ENCODE measurements around the gene IFI27. TPM values are rescaled to one million over a fixed set of nuclear protein-coding genes. Genes with fewer than 3 reads are reported as not detected.
A peak's percentile ranks its signal among the peaks of the same experiment; 100 is the strongest.

Gene IFI27
- total and polyA plus RNA-seq, 2 of the 4 experiments (the other 2 are of a cell fraction), result under 0.01 to 0.60 TPM

GRCh38 chr14:94079891-94080620 lies 30.5 kb upstream of the IFI27 start:
- Histone ChIP-seq H4K8ac (ENCODE audit: low read depth in 2 of 2, low read length in 2 of 2) (peak overlapping the region; percentile 39 to 43; a peak in 3 of 4 replicates), H2BK15ac (ENCODE audit: low read depth, low read length) (no peak overlapping the region), H3K4me1 (ENCODE audit: control insufficient read depth, insufficient read depth, low read length) (peaks cover 6% of the 10 kb centered on the region), H2AK9ac (replicated peaks; ENCODE audit: low read depth, low read length, poor library complexity) (peak overlapping the region; percentile 58), H2BK5ac (ENCODE audit: low read depth, low read length, poor library complexity, severe bottlenecking) (peak overlapping the region; percentile 38), H3K4ac (ENCODE audit: low read depth, low read length) (peak overlapping the region; percentile 17), H3K36me3 (ENCODE audit: control insufficient read depth, insufficient read depth, low read length) (peaks cover 15% of the 10 kb centered on the region), H3K4me2 (ENCODE audit: low read depth, low read length) (peak overlapping the region; percentile 99), H2BK120ac (ENCODE audit: low read depth, low read length) (no peak overlapping the region), H3K9ac (ENCODE audit: low read depth, low read length) (peak overlapping the region; percentile 84), H3K79me1 (ENCODE audit: low read depth in 1 of 2, low read length in 2 of 2) (peaks cover 22 to 50% of the 10 kb centered on the region in 2 experiments), H2AFZ (replicated peaks; ENCODE audit: low read length, poor library complexity) (peak overlapping the region; percentile 91), H4K20me1 (ENCODE audit: insufficient read depth, low read length) (peaks cover 32% of the 10 kb centered on the region), H3K9me3 (ENCODE audit: control insufficient read depth, insufficient read depth, low read length) (no peaks in the 10 kb centered on the region), H2BK20ac (ENCODE audit: low read depth, low read length) (no peak overlapping the region), H4K5ac (ENCODE audit: low read depth, low read length) (peak overlapping the region; percentile 77), H2AK5ac (ENCODE audit: low read depth, low read length) (no peak overlapping the region; the same call in 1 of the 2 replicates), H3K18ac (ENCODE audit: low read depth, low read length) (peak overlapping the region; percentile 77), H3K27me3 (ENCODE audit: control insufficient read depth, insufficient read depth, low read length) (no peaks in the 10 kb centered on the region), H3K56ac (ENCODE audit: extremely low read depth, insufficient read depth, low read length) (peak overlapping the region; percentile 22; the same call in 1 of the 2 replicates), H3K9me1 (ENCODE audit: insufficient read depth, low read length) (peaks cover 6% of the 10 kb centered on the region), H3K4me3 (ENCODE audit: insufficient read depth, low read depth, low read length) (peak overlapping the region; percentile 84), H3K23ac (ENCODE audit: low read depth, low read length) (peak overlapping the region; percentile 65), H3K14ac (replicated peaks; ENCODE audit: low read depth, low read length) (peak overlapping the region; percentile 32), H4K91ac (ENCODE audit: insufficient read depth, low read depth, low read length) (no peak overlapping the region), H3K27ac (ENCODE audit: insufficient read depth, low read length) (peak overlapping the region; percentile 70)
- ATAC-seq (ENCODE audit: low read depth), result no peak; the same call in 1 of the 2 replicates
- WGBS, 2 experiments (ENCODE audit: extremely low coverage in 2 of 2, insufficient read length in 1 of 2), result 0% methylated on average over 4 of the region's 15 CpGs; no CpG with 5 or more reads in 1 of the 2 experiments
- ChIA-PET CTCF (interaction anchor here (0.7 to 1.6 kb wide), 2 partner anchors 44 to 57 kb away, joined by 3 to 8 read pairs; no protein-coding TSS in a partner anchor), POLR2A (ENCODE audit: unreplicated experiment) (interaction anchor here (1.2 kb wide), 1 partner anchor 20 kb away, joined by 3 read pairs; no protein-coding TSS in a partner anchor)
- no peak for TF ChIP-seq RCOR1 (IDR thresholded peaks at IDR 0.05; ENCODE audit: insufficient replicate concordance, low read length)
- no peak for TF ChIP-seq RAD21 (IDR thresholded peaks at IDR 0.05; ENCODE audit: low read length)
- TF ChIP-seq SMC3 (IDR thresholded peaks at IDR 0.05; ENCODE audit: low read depth, low read length), result no peak
- no peak for TF ChIP-seq ELK1 (IDR thresholded peaks at IDR 0.05; ENCODE audit: borderline replicate concordance, low read depth, low read length)
- no peak for TF ChIP-seq RFX5 (IDR thresholded peaks at IDR 0.05; ENCODE audit: low read depth, low read length)
- DNase-seq, result peak; percentile 42
- dilution Hi-C loops (cut with HindIII; ENCODE audit: low sequenced_read_pairs, unreplicated experiment), result no loop called here
- no TSS peak for BruUV-seq (replicated peaks)
- in situ Hi-C loops (cut with MboI; ENCODE audit: low sequenced_read_pairs), result no loop called here
- intact Hi-C loops (cut with micrococcal nuclease), result loop anchor here (2.0 to 5.0 kb wide), 2 partner anchors 49 to 748 kb away; partner anchors contain the start of genes BTBD7 and IFI27L2

Measured in IMR-90 (cell line).